HCT116 (cell line): ENCODE measurements around the gene ZFR. TPM values are rescaled to one million over a fixed set of nuclear protein-coding genes. Genes with fewer than 3 reads are reported as not detected.
A peak's percentile ranks its signal among the peaks of the same experiment; 100 is the strongest.

Source experiments
- ATAC-seq: fragments of 200-7000 bp; cut with Tn5 transposase; 2 replicates; pipeline ENCODE4 v1.9.1; 2020; ENCODE audit warnings: mild to moderate bottlenecking, moderate library complexity
- BruUV-seq: library from RNA; stranded (reverse); fragments of 400-500 nt; replicated peaks from 2 replicates; lab custom pipeline; 2021; lab: Mats Ljungman, UMichigan
- CTCF ChIA-PET: fragments of 300-600 bp; sonication (Branson Sonifier 250); formaldehyde crosslinking; loops from one replicate; lab custom pipeline; 2021; ENCODE audit warnings: antibody characterized with exemption; lab: Charles Lee
- POLR2A ChIA-PET: fragments of 300-600, 350-600 bp; sonication (Branson Sonifier 250); formaldehyde crosslinking; loops from one replicate; lab custom pipeline; 2021; ENCODE audit warnings: antibody characterized with exemption; lab: Charles Lee
- RAD21 ChIA-PET, 2 experiments: fragments of 300-600 bp; sonication (Branson Sonifier 250); formaldehyde crosslinking; loops; one replicate each; lab custom pipeline; 2023; ENCODE audit warnings: low total read pairs in 2 of 2; ENCODE audit not compliant: uncharacterized antibody in 2 of 2, unreplicated experiment in 2 of 2, low non-redundant PET in 1 of 2; lab: Charles Lee
- DNase-seq: peaks from one replicate; pipeline ENCODE4 v3.0.0-alpha.2; 2010; ENCODE audit warnings: low read depth, low spot score
- H2AFZ ChIP-seq: fragments of 200-600 bp; shearing (Covaris generic), sonication (generic); 2 replicates; pipeline ENCODE4 v1.6.1; 2017; ENCODE audit warnings: low read depth, mixed run types, mixed read lengths, antibody characterized with exemption, low read length; ENCODE audit not compliant: poor library complexity, severe bottlenecking
- H3K27ac ChIP-seq: 2 replicates; pipeline ENCODE4 v1.5.1; 2012; ENCODE audit warnings: low read depth, low read length
- H3K27me3 ChIP-seq: fragments of 200-600 bp; sonication (generic); 2 replicates; pipeline ENCODE4 v1.6.1; 2016; ENCODE audit warnings: mixed run types, low read length, mixed read lengths; ENCODE audit not compliant: insufficient read depth
- H3K36me3 ChIP-seq, 2 experiments: fragments of 200-500 bp in 1 of 2; fragments of 200-600 bp in 1 of 2; sonication (Bioruptor generic) in 1 of 2; sonication (generic) in 1 of 2; 2 replicates each; pipeline versions ENCODE4 v1.5.1 to v1.6.1; 2014 to 2016; ENCODE audit warnings: low read length in 2 of 2, inconsistent platforms in 1 of 2, mixed read lengths in 1 of 2, mixed run types in 1 of 2; ENCODE audit not compliant: insufficient read depth in 2 of 2, control insufficient read depth in 1 of 2
- H3K4me1 ChIP-seq, 2 experiments: fragments of 200-600 bp in 1 of 2; sonication (generic) in 1 of 2; 2 replicates each; pipeline versions ENCODE4 v1.5.1 to v1.6.1; 2012 to 2017; ENCODE audit warnings: low read length in 2 of 2, inconsistent platforms in 1 of 2, mild to moderate bottlenecking in 1 of 2, mixed read lengths in 1 of 2, mixed run types in 1 of 2, moderate library complexity in 1 of 2; ENCODE audit not compliant: insufficient read depth in 2 of 2, control insufficient read depth in 1 of 2
- H3K4me2 ChIP-seq: fragments of 200-600 bp; sonication (generic); 2 replicates; pipeline ENCODE4 v1.6.1; 2017; ENCODE audit warnings: mixed run types, low read length, mixed read lengths
- H3K4me3 ChIP-seq, 2 experiments: fragments of 200-600 bp in 1 of 2; sonication (generic) in 1 of 2; replicated peaks in 1 of 2; 2 replicates each; pipeline ENCODE4 v1.5.1; 2011 to 2016; ENCODE audit warnings: low read length in 2 of 2, control low read depth in 1 of 2, low read depth in 1 of 2, mild to moderate bottlenecking in 1 of 2, mixed read lengths in 1 of 2, mixed run types in 1 of 2
- H3K79me2 ChIP-seq: fragments of 200-600 bp; sonication (generic); 2 replicates; pipeline ENCODE4 v1.6.1; 2017; ENCODE audit warnings: mild to moderate bottlenecking, mixed run types, low read length, moderate library complexity, mixed read lengths; ENCODE audit not compliant: insufficient read depth
- H3K9ac ChIP-seq: fragments of 200-600 bp; sonication (generic); 2 replicates; pipeline ENCODE4 v1.6.1; 2016; ENCODE audit warnings: low read length, mixed read lengths
- H3K9me2 ChIP-seq: fragments of 200-600 bp; sonication (generic), shearing (Covaris generic); 2 replicates; pipeline ENCODE4 v1.6.1; 2017; ENCODE audit warnings: mixed run types, mild to moderate bottlenecking, moderate library complexity; ENCODE audit not compliant: insufficient read depth
- H3K9me3 ChIP-seq, 2 experiments: fragments of 200-500 bp in 1 of 2; fragments of 200-600 bp in 1 of 2; sonication (Bioruptor generic) in 1 of 2; sonication (generic) in 1 of 2; 2 replicates each; pipeline ENCODE4 v1.6.1; 2014 to 2017; ENCODE audit warnings: low read length in 2 of 2, mixed read lengths in 2 of 2, inconsistent platforms in 1 of 2, low read depth in 1 of 2, mild to moderate bottlenecking in 1 of 2, mixed run types in 1 of 2, moderate library complexity in 1 of 2; ENCODE audit not compliant: control insufficient read depth in 1 of 2, insufficient read depth in 1 of 2
- H4K20me1 ChIP-seq: fragments of 200-600 bp; sonication (generic), shearing (Covaris generic); 2 replicates; pipeline ENCODE4 v1.6.1; 2017; ENCODE audit warnings: mixed run types, mild to moderate bottlenecking, moderate library complexity; ENCODE audit not compliant: insufficient read depth
- CBX3 ChIP-seq: IDR thresholded peaks from 2 replicates; pipeline ENCODE4 v1.6.1; 2012; ENCODE audit warnings: low read depth
- EGR1 ChIP-seq: IDR thresholded peaks from 2 replicates; pipeline ENCODE4 v1.6.1; 2012; ENCODE audit warnings: low read depth
- EZH2 ChIP-seq: fragments of 200-600 bp; sonication (generic); IDR thresholded peaks from 2 replicates; pipeline ENCODE4 v1.6.1; 2017; ENCODE audit warnings: antibody characterized with exemption, mixed run types
- EZH2phosphoT487 ChIP-seq: fragments of 200-600 bp; IDR thresholded peaks from 2 replicates; pipeline ENCODE4 v1.6.1; 2018; ENCODE audit warnings: antibody characterized with exemption, borderline replicate concordance
- POLR2A ChIP-seq: IDR thresholded peaks from 2 replicates; pipeline ENCODE4 v1.7.0; 2011; ENCODE audit warnings: borderline replicate concordance; ENCODE audit not compliant: insufficient read depth, insufficient read length; ENCODE audit errors: extremely low read depth
- POLR2AphosphoS5 ChIP-seq: IDR thresholded peaks from 2 replicates; pipeline ENCODE4 v1.6.1; 2011; ENCODE audit warnings: mild to moderate bottlenecking, low read depth, low read length, moderate library complexity
- RAD21 ChIP-seq: IDR thresholded peaks from 2 replicates; pipeline ENCODE4 v1.6.1; 2012; ENCODE audit warnings: low read depth, mild to moderate bottlenecking
- SIN3A ChIP-seq: IDR thresholded peaks from 2 replicates; pipeline ENCODE4 v1.6.1; 2012; ENCODE audit warnings: low read depth
- YY1 ChIP-seq: IDR thresholded peaks from 2 replicates; pipeline ENCODE4 v1.6.1; 2011; ENCODE audit warnings: low read length, low read depth, moderate library complexity, mild to moderate bottlenecking; ENCODE audit not compliant: insufficient replicate concordance; ENCODE audit errors: extremely low read depth
- ZNF274 ChIP-seq: fragments of 200-500 bp; sonication (Bioruptor generic); IDR thresholded peaks from 2 replicates; pipeline ENCODE4 v1.6.1; 2014; ENCODE audit warnings: mild to moderate bottlenecking, low read depth, low read length, inconsistent platforms
- intact Hi-C: fragments of 100-400 bp; cut with micrococcal nuclease; formaldehyde crosslinking; loops from 2 replicates; pipeline ENCODE4 v1.10.0; 2022
- total RNA-seq: library from RNA; stranded (reverse); gene quantifications from one replicate; pipeline ENCODE4 v1.2.1, GENCODE V29; 2021; ENCODE audit not compliant: unreplicated experiment
- TF ChIP-seq, protein P1 (sequence below), 3 experiments: fragments of 200-600 bp in 1 of 3; sonication (generic) in 1 of 3; IDR thresholded peaks in 2 of 3; conservative IDR thresholded peaks in 1 of 3; 2 replicates each; pipeline ENCODE4 v1.5.1; 2012 to 2017; ENCODE audit warnings: low read depth in 2 of 3, low read length in 2 of 3, antibody characterized with exemption in 1 of 3, borderline replicate concordance in 1 of 3, control low read depth in 1 of 3, mild to moderate bottlenecking in 1 of 3, mixed read lengths in 1 of 3, mixed run types in 1 of 3, moderate library complexity in 1 of 3; ENCODE audit not compliant: insufficient read depth in 1 of 3
- TF ChIP-seq, protein P2 (sequence below): IDR thresholded peaks from 2 replicates; pipeline ENCODE4 v1.6.1; 2012
- TF ChIP-seq, protein P3 (sequence below): IDR thresholded peaks from 2 replicates; pipeline ENCODE4 v1.6.1; 2012; ENCODE audit warnings: low read depth
- TF ChIP-seq, protein P4 (sequence below): IDR thresholded peaks from 2 replicates; pipeline ENCODE4 v1.6.1; 2012

ZFR gene
- total RNA-seq, 1 experiment from 2014 or later: 65.7 TPM

DNA sequence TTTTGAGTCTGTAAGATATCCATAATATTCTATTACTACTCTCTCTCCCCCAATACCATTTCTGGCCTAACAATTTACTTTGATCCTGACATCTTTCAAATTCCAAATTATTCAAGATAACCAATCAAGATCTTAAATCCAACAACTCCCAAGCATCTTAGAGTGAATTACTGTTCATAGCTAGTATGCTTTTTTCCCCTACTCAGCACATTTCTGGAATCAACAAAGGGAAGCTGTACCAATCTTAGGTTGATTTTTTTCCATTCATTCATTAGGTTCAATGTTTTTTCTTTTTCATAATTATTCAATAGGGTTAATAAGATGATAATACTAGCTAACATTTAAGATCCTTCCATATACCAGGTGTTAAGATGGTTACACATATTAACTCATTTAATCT, 81.5 kb downstream of the ZFR start:
- POLR2A ChIA-PET: no interaction called here

DNA sequence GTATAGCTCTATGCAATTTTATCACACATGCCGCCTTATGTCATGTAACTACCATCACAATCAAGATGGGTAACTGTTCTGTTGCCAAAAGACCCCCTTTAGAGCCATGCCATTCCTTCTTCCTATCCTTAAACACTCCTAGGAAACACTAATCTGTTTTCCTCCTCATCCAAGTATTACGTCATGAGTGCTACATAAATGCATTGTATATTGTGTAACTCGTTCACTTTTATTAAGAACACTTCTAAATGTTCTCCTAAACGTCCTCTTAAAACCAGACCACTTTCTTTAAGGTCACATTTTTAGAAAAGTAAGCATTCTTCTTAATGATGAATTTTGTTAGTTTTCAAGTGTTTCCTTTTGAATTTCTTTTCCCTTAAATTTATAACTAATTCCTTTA, 82.0 kb downstream of the ZFR start:
- Histone ChIP-seq H3K79me2 (no peaks in the 10 kb centered on the region), H3K4me2 (no peak overlapping the region), H3K27ac (no peak overlapping the region), H3K9ac (no peak overlapping the region), H3K9me3 (no peaks in the 10 kb centered on the region), H3K4me1 (no peaks in the 10 kb centered on the region), H3K27me3 (no peaks in the 10 kb centered on the region), H4K20me1 (no peaks in the 10 kb centered on the region), H3K4me3 (no peak overlapping the region), H3K9me2 (no peaks in the 10 kb centered on the region), H2AFZ (no peak overlapping the region), H3K36me3 (peaks cover 20 to 24% of the 10 kb centered on the region in 2 experiments; a peak in 3 of 4 replicates)
- no peak for DNase-seq
- CTCF ChIA-PET: no interaction called here
- no peak for ATAC-seq
- POLR2A ChIA-PET: no interaction called here
- intact Hi-C loops: no loop called here
- BruUV-seq: TSS peak; percentile 20
- RAD21 ChIA-PET: no interaction called here
- TF ChIP-seq, protein P1, sequence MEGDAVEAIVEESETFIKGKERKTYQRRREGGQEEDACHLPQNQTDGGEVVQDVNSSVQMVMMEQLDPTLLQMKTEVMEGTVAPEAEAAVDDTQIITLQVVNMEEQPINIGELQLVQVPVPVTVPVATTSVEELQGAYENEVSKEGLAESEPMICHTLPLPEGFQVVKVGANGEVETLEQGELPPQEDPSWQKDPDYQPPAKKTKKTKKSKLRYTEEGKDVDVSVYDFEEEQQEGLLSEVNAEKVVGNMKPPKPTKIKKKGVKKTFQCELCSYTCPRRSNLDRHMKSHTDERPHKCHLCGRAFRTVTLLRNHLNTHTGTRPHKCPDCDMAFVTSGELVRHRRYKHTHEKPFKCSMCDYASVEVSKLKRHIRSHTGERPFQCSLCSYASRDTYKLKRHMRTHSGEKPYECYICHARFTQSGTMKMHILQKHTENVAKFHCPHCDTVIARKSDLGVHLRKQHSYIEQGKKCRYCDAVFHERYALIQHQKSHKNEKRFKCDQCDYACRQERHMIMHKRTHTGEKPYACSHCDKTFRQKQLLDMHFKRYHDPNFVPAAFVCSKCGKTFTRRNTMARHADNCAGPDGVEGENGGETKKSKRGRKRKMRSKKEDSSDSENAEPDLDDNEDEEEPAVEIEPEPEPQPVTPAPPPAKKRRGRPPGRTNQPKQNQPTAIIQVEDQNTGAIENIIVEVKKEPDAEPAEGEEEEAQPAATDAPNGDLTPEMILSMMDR (IDR thresholded peaks at IDR 0.05 in 2 of 3, conservative IDR thresholded peaks at IDR 0.05 in 1 of 3; ENCODE audit: borderline replicate concordance in 1 of 3, insufficient read depth in 1 of 3, low read depth in 2 of 3, low read length in 2 of 3): no peak
- TF ChIP-seq ZNF274 (no peak), YY1 (no peak), RAD21 (no peak), SIN3A (no peak), EZH2phosphoT487 (no peak), POLR2A (no peak), EGR1 (no peak), EZH2 (no peak), CBX3 (no peak)
- TF ChIP-seq, protein P2, sequence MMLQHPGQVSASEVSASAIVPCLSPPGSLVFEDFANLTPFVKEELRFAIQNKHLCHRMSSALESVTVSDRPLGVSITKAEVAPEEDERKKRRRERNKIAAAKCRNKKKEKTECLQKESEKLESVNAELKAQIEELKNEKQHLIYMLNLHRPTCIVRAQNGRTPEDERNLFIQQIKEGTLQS: no peak
- TF ChIP-seq, protein P3, sequence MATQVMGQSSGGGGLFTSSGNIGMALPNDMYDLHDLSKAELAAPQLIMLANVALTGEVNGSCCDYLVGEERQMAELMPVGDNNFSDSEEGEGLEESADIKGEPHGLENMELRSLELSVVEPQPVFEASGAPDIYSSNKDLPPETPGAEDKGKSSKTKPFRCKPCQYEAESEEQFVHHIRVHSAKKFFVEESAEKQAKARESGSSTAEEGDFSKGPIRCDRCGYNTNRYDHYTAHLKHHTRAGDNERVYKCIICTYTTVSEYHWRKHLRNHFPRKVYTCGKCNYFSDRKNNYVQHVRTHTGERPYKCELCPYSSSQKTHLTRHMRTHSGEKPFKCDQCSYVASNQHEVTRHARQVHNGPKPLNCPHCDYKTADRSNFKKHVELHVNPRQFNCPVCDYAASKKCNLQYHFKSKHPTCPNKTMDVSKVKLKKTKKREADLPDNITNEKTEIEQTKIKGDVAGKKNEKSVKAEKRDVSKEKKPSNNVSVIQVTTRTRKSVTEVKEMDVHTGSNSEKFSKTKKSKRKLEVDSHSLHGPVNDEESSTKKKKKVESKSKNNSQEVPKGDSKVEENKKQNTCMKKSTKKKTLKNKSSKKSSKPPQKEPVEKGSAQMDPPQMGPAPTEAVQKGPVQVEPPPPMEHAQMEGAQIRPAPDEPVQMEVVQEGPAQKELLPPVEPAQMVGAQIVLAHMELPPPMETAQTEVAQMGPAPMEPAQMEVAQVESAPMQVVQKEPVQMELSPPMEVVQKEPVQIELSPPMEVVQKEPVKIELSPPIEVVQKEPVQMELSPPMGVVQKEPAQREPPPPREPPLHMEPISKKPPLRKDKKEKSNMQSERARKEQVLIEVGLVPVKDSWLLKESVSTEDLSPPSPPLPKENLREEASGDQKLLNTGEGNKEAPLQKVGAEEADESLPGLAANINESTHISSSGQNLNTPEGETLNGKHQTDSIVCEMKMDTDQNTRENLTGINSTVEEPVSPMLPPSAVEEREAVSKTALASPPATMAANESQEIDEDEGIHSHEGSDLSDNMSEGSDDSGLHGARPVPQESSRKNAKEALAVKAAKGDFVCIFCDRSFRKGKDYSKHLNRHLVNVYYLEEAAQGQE: no peak

More for the DNA sequence above, 81.5 kb downstream of the ZFR start:
- Histone ChIP-seq H3K27ac (no peak overlapping the region), H2AFZ (no peak overlapping the region), H3K4me1 (no peaks in the 10 kb centered on the region), H3K4me2 (no peak overlapping the region), H3K79me2 (no peaks in the 10 kb centered on the region), H3K36me3 (peaks cover 20 to 24% of the 10 kb centered on the region in 2 experiments; a peak in 3 of 4 replicates), H3K9me3 (no peaks in the 10 kb centered on the region), H3K27me3 (no peaks in the 10 kb centered on the region), H4K20me1 (no peaks in the 10 kb centered on the region), H3K9ac (no peak overlapping the region), H3K4me3 (no peak overlapping the region), H3K9me2 (no peaks in the 10 kb centered on the region)
- no peak for DNase-seq
- ChIA-PET RAD21 (no interaction called here), CTCF (no interaction called here)
- intact Hi-C loops: no loop called here
- BruUV-seq: no TSS peak
- no peak for ATAC-seq
- TF ChIP-seq EGR1: no peak
- TF ChIP-seq SIN3A: no peak
- no peak for TF ChIP-seq POLR2AphosphoS5
- TF ChIP-seq, protein P4, sequence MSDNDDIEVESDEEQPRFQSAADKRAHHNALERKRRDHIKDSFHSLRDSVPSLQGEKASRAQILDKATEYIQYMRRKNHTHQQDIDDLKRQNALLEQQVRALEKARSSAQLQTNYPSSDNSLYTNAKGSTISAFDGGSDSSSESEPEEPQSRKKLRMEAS: no peak
- no peak for TF ChIP-seq POLR2A
